Measurements from ENCODE around the gene DOC2A. TPM values are rescaled to one million over a fixed set of nuclear protein-coding genes. Genes with fewer than 3 reads are reported as not detected.
A peak's percentile ranks its signal among the peaks of the same experiment; 100 is the strongest.

Gene DOC2A
- total RNA-seq, 2 experiments from 2014 or later: 0.14 TPM

GRCh38 chr16:29959293-29959692, 51.5 kb downstream of the DOC2A start:
- Mint-ChIP-seq H3K36me3 (ENCODE audit: low read depth) (peaks cover 5% of the 10 kb centered on the region), H3K27ac (peak overlapping the region; percentile 71)

GRCh38 chr16:29958756-29959155, 52.1 kb downstream of the DOC2A start:
- CTCF ChIA-PET: interaction anchor here (0.9 kb wide), 1 partner anchor 32 kb away, joined by 3 read pairs; no protein-coding TSS in a partner anchor
- Histone ChIP-seq H3K27me3 (ENCODE audit: control insufficient read depth in 1 of 2, insufficient read depth in 2 of 2, low read length in 2 of 2) (no peaks in the 10 kb centered on the region), H3K4me1 (ENCODE audit: insufficient read depth, low read length) (peaks cover 23% of the 10 kb centered on the region), H3K4me3 (ENCODE audit: low read length) (no peak overlapping the region), H3K9me3 (ENCODE audit: control insufficient read depth in 1 of 2, insufficient read depth in 1 of 2, low read length in 2 of 2) (no peaks in the 10 kb centered on the region), H3K27ac (ENCODE audit: low read depth in 1 of 2, low read length in 2 of 2) (no peak overlapping the region), H3K36me3 (ENCODE audit: insufficient read depth, low read length) (no peaks in the 10 kb centered on the region)
- Mint-ChIP-seq H3K27me3 (no peaks in the 10 kb centered on the region), H3K4me1 (ENCODE audit: low read depth) (peaks cover 20% of the 10 kb centered on the region), H3K4me3 (no peak overlapping the region), H3K9me3 (no peaks in the 10 kb centered on the region), H3K36me3 (ENCODE audit: low read depth) (peaks cover 5% of the 10 kb centered on the region), H3K27ac (no peak overlapping the region)
- POLR2A ChIA-PET: interaction anchor here (1.2 kb wide), 1 partner anchor 15 kb away, joined by 4 read pairs; the partner anchor contains the start of gene TAOK2
- intact Hi-C loops (cut with DNase I, micrococcal nuclease): no loop called here
- TF ChIP-seq CTCF (IDR thresholded peaks at IDR 0.05): no peak
- DNase-seq (no peak), ATAC-seq (ENCODE audit: poor library complexity) (no peak)

More at GRCh38 chr16:29959293-29959692, 51.5 kb downstream of the DOC2A start:
- Histone ChIP-seq H3K27ac (ENCODE audit: low read depth in 1 of 2, low read length in 2 of 2) (no peak overlapping the region), H3K27me3 (ENCODE audit: control insufficient read depth in 1 of 2, insufficient read depth in 2 of 2, low read length in 2 of 2) (no peaks in the 10 kb centered on the region), H3K9me3 (ENCODE audit: control insufficient read depth in 1 of 2, insufficient read depth in 1 of 2, low read length in 2 of 2) (no peaks in the 10 kb centered on the region), H3K4me1 (ENCODE audit: insufficient read depth, low read length) (peaks cover 23% of the 10 kb centered on the region), H3K4me3 (ENCODE audit: low read length) (no peak overlapping the region), H3K36me3 (ENCODE audit: insufficient read depth, low read length) (no peaks in the 10 kb centered on the region)
- H3K4me1 Mint-ChIP-seq (ENCODE audit: low read depth): peaks cover 20% of the 10 kb centered on the region
- H3K27me3 Mint-ChIP-seq: no peaks in the 10 kb centered on the region
- TF ChIP-seq CTCF (IDR thresholded peaks at IDR 0.05): no peak
- H3K9me3 Mint-ChIP-seq: no peaks in the 10 kb centered on the region
- POLR2A ChIA-PET: no interaction called here
- CTCF ChIA-PET: interaction anchor here (0.9 kb wide), 1 partner anchor 33 kb away, joined by 3 read pairs; no protein-coding TSS in a partner anchor
- intact Hi-C loops (cut with DNase I, micrococcal nuclease): no loop called here
- peak overlapping the region; percentile 56 for H3K4me3 Mint-ChIP-seq
- DNase-seq: peak in 3 of 14 experiments; percentile 29 to 40 (median 33)
- ATAC-seq (ENCODE audit: poor library complexity): no peak

Other genes with a start within 250 kb of the DOC2A start
- not detected for gene ZG16, start 232.8 kb downstream of the DOC2A start, total RNA-seq
- gene KIF22, start 220.3 kb downstream of the DOC2A start, total RNA-seq: 100 to 1,000 TPM in 1 of 2 experiments, 10 to 100 TPM in 1; 99.0 to 101 TPM
- gene MAZ, start 204.5 kb downstream of the DOC2A start, total RNA-seq: 100 to 1,000 TPM; 251 to 253 TPM
- 1 to 10 TPM; 2.2 to 2.3 TPM for gene PRRT2, start 198.8 kb downstream of the DOC2A start, total RNA-seq
- 10 to 100 TPM; 20.3 TPM for gene PAGR1, start 194.9 kb downstream of the DOC2A start, total RNA-seq
- gene MVP, start 190.6 kb downstream of the DOC2A start, total RNA-seq: 100 to 1,000 TPM; 115 to 118 TPM
- 10 to 100 TPM; 25.7 to 27.0 TPM for gene CDIPT, start 147.8 kb downstream of the DOC2A start, total RNA-seq
- gene SEZ6L2, start 111.5 kb downstream of the DOC2A start, total RNA-seq: not detected
- gene ASPHD1, start 110.5 kb downstream of the DOC2A start, total RNA-seq: not detected
- gene KCTD13, start 84.8 kb downstream of the DOC2A start, total RNA-seq: 10 to 100 TPM; 40.0 to 43.8 TPM
- 10 to 100 TPM; 56.9 to 63.3 TPM for gene TMEM219, start 48.9 kb downstream of the DOC2A start, total RNA-seq
- gene TAOK2, start 37.2 kb downstream of the DOC2A start, total RNA-seq: 10 to 100 TPM; 13.1 to 14.1 TPM
- gene HIRIP3, start 15.4 kb downstream of the DOC2A start, total RNA-seq: 10 to 100 TPM in 1 of 2 experiments, 1 to 10 TPM in 1; 8.5 to 11.8 TPM
- 10 to 100 TPM; 54.6 to 57.6 TPM for gene INO80E, start 14.8 kb downstream of the DOC2A start, total RNA-seq
- gene C16orf92, start 12.2 kb upstream of the DOC2A start, total RNA-seq: not detected
- gene TLCD3B, start 20.2 kb upstream of the DOC2A start, total RNA-seq: not detected
- 100 to 1,000 TPM; 390 to 396 TPM for gene ALDOA, start 54.7 kb upstream of the DOC2A start, total RNA-seq
- gene PPP4C, start 65.0 kb upstream of the DOC2A start, total RNA-seq: 10 to 100 TPM; 83.9 to 87.3 TPM
- under 1 TPM; 0.42 to 0.47 TPM for gene TBX6, start 80.9 kb upstream of the DOC2A start, total RNA-seq
- 100 to 1,000 TPM; 154 to 166 TPM for gene YPEL3, start 85.2 kb upstream of the DOC2A start, total RNA-seq
- gene GDPD3, start 102.5 kb upstream of the DOC2A start, total RNA-seq: 1 to 10 TPM; 5.2 to 6.4 TPM
- 10 to 100 TPM; 49.0 to 51.5 TPM for gene MAPK3, start 112.2 kb upstream of the DOC2A start, total RNA-seq
- gene CORO1A, start 172.6 kb upstream of the DOC2A start, total RNA-seq: 100 to 1,000 TPM; 411 to 416 TPM
- gene BOLA2B, start 182.6 kb upstream of the DOC2A start, total RNA-seq: 10 to 100 TPM; 41.3 to 46.3 TPM
- gene SLX1A, start 182.8 kb upstream of the DOC2A start, total RNA-seq: 10 to 100 TPM; 18.4 to 28.0 TPM
- 10 to 100 TPM; 15.0 to 16.1 TPM for gene SULT1A3, start 188.2 kb upstream of the DOC2A start, total RNA-seq
- 10 to 100 TPM; 10.8 to 12.2 TPM for gene NPIPB13, start 237.5 kb upstream of the DOC2A start, total RNA-seq

Data from CD4-positive, alpha-beta T cell (primary cell).